NCI-H1105 (cell line): ENCODE measurements around the gene RALGPS2.
"Not testable (repeated sequence)": the region's sequence is repeated elsewhere in the genome, so short reads cannot be mapped to it uniquely, and the experiment has no call there.

Experiments used
- DNase-seq: peaks from one replicate; lab custom pipeline; 2025; lab: John Stamatoyannopoulos, UW

The RALGPS2 gene

DNA sequence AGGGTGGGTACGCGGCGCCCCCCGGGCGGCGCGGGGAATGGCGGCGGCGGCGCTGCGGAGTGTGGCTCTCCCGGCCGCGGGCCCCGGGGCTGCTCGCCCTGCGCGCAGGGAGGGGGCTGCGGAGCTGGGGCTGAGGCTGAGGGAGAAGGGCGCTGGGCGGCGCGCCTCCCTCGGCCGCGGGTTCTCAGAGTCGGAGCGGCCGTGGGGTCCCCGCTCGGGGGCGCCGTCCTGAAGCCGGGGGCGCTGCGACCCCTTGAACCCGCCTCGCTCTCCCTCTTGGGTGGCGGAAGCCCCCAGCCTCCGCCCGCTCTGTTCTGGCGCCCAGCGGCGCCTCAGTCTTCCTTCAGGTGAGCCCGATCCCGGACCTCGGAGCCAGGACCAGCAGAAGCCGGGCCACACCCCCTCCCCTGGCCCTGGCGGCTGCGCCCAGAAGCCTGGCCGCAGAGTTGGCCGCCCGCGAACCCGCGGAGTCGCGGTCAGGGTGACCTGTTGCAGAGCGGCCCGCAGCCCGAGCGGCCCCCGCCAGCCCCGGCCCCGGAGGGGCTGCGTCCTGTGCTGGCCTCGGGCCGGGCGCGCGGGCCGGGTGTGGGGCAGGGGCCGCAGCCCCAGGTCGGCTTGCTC, 532 bp downstream of the RALGPS2 start:
- DNase-seq = no peak

- DNase-seq = no peak
Observed at GRCh38 chr1:178726087-178726517, 1.1 kb downstream of the RALGPS2 start.

- DNase-seq = no peak
Observed at GRCh38 chr1:178726545-178726944, 1.5 kb downstream of the RALGPS2 start.

DNA sequence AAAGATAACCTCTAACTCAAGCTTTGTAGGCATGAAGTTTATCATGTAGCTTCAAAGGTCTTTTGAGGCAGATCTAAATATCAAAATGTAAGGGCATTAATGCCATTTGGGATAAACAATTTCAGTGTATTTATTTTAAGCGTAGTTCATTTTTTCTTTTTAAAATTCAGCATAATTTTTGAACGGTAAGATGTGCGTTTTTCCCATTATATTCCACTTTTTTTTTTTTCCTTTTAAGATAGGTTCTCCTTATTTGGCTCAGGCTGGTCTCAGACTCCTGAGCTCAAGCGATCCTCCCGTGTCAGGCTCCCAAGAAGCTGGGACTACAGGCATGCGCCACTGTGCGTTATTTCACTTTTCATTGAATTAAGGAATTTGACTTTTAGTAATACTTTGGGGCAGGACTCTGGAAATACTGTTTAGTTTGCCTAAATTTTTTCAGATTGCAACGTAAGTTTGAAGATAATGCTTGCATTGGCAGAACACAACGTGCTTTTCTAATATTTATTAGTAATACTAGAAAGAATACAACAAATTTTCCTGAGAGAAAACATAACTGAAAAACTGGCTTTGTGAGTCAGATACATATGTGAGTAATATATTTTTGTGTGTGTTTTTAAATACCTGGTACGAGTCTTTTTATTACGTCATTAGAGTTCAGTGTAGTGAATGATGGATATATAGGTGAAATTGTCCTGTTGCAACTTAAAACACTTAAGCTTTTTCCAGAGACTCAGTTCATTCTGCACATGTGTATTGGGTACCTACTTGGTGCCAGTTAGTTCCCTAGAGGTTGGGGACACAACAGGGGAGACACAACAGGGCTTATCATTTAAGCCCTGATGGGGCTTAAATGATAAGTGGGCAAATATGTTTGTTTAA, 2.2 kb downstream of the RALGPS2 start:
- DNase-seq = no peak

DNA sequence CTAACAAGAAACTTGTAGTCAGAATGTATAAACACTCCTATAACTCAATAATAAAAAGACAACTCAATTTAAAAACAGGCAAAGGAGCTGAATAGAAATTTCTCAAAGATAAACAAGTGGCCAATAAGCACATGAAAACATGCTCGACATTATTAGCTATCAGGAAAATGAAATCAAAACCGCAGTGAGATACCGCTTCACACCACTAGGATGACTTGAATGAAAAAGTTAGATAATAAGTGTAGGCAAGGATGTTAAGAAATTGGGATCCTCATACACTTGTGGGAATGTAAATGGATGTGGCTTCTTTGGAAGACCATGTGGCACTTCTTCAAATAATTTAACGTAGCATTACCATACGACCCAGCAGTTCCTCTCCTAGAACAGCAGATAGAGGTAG, 8.9 kb downstream of the RALGPS2 start:
- DNase-seq = no peak

DNA sequence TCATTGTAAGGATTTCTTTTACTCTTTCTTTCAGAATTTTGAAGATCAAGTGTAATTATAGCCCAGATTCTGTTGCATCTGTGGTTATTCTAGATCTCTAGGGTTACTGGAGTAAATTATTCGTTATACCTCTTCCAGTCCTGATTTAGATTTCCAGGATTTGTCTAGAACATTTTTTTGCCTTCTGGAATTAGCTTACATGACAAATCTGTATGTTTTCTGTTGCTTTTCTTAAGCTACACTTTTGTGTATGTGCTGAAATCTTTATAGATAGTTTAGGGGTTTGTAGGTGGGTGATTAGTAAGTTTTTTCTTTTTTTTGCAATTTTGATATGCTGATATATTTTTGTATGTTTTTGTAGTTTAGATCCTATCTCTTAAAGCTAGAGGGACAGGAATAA, 13.7 kb downstream of the RALGPS2 start:
- DNase-seq = no peak

- DNase-seq = no peak
Observed at GRCh38 chr1:178739285-178740045, 14.4 kb downstream of the RALGPS2 start.

DNA sequence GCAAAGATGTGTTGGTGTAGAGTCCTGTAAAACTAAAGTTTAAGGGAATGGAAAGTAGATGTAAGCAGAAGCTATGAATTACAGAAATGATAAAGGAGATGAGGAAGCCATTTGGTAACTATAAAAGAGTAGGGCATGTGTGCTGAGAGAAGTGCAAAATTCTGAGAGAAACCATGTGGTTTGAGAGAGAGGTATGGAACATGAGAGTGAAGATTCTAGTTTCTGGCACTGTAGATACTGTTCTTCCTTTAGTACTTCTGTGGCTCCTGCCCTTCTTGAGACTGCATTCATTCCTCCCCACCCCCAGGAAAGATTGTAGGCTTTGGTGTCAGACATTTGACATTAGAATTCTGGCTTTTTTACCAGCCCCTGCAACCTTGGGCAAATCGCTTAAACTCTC, 15.4 kb downstream of the RALGPS2 start:
- no peak for DNase-seq

DNA sequence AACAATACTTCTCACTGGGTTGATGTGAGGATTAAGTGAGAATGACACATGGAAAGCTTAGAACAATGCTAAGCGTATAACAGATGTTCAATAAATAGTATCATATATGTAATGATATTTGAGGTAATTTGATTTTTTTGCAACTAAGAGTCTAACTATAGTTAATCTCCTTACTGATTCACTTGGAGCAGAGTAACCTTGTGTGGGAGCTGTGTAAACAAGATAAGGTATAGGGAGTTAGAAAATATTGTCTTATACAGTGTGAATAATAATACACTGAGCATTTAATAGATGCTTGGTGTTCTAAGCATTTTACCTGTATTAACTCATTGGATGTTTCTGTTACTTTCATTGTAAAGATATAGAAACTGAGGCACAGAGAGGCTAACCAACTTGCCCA, 15.9 kb downstream of the RALGPS2 start:
- no peak for DNase-seq

GRCh38 chr1:178743801-178744200, 18.8 kb downstream of the RALGPS2 start:
- DNase-seq = no peak

- DNase-seq = no peak
Observed at GRCh38 chr1:178745260-178745659, 20.2 kb downstream of the RALGPS2 start.

DNA sequence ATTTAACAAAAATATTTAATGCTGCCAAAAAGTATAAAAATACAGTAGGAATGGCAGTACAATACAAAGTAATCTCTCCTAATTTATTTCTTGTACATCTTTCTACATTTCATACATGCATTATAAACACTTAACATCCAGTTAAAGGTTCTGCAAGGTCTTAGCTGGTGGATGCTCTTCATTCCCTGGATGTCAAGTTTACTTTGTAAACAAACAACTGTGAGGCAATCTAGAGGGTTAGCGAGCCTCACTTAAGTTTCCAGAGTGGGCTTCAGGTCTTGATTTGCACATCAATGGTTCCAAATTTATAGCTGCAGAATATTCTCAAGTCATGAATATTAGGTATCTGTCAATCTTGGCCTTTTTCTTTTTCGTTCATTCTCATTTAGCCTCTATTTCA, 21.3 kb downstream of the RALGPS2 start:
- no peak for DNase-seq

DNA sequence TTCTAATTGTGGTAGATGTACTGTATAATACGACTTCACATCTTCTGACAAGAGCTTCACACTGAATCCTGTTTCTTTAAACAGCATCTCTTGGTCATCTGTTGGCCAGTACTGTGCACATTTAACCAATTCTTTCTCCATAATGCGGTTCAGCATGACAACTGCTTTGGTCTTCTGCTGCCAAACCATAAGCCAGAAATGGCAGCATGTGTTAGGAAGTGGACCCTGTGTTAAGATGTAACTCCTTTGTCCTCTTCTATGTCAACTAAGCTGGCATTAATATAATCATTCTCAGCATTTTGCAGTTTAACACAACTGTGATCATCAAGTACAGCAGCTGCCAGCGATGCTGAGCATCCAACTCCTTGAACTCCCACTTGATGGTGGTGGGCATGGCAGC, 22.3 kb downstream of the RALGPS2 start:
- DNase-seq = not testable (repeated sequence)

- DNase-seq = no peak
Observed at GRCh38 chr1:178749581-178750166, 24.6 kb downstream of the RALGPS2 start.

GRCh38 chr1:178751046-178751445, 26.0 kb downstream of the RALGPS2 start:
- no peak for DNase-seq

DNA sequence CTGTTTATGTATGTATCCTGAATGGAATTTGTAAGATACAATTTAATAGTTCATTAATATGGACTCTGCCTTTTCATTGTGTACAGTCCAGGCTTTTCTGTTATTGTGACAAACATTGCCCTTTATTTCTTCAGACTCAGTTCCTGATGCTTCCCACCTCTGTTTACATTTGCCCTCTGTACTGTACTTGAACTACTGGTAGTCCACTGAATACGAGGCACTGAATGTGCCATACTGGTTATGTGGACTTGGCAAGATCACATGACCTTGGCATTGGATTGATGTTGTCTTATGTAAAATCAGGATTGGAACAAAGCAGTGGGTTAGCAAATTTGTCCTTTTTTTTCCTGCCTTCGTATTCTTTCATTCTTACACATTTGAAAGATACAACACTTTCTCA, 27.8 kb downstream of the RALGPS2 start:
- DNase-seq = no peak

DNA sequence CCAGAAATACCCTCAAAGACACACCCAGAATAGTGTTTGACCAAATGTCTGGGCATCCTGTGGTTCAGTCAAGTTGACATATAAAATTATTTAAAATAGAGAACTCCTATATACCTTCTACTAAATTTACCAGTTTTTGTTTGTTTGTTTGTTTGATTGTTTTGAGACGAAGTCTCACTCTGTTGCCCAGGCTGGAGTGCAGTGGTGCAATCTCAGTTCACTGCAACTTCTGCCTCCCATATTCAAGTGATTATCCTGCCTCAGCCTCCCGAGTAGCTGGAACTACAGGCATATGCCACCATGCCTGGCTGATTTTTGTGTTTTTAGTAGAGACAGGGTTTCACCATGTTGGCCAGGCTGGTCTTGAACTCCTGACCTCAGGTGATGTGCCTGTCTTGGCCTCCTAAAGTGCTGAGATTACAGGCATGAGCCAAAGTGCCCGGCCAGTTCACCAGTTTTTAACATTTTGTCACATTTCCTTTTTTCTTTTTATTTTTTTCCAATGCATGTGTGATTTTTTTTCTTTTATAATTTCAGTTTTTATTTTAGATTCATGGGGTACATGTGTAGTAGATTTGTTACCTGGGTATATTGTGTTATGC, 29.7 kb downstream of the RALGPS2 start:
- DNase-seq = not testable (repeated sequence)

DNA sequence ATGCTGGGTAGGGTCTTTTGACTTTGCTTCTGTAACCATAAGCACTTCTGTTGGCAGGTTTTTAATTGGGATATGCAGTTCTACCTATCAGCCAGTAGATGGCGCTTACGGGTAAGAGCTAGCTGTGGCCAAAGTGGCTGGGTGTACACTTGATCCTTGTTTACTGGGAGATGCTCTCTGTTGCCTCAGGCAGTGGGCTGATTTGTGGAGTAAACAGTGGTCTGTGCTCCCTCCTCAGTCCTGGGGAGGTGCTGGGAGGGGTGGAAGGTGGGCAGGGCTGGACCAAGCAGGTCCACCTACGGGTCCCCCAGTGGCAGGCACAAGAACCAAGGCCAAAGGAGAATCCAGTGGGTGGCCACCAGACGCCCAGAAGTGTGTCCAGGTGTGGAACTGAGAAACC, 43.4 kb downstream of the RALGPS2 start:
- DNase-seq = peak; percentile 4

DNA sequence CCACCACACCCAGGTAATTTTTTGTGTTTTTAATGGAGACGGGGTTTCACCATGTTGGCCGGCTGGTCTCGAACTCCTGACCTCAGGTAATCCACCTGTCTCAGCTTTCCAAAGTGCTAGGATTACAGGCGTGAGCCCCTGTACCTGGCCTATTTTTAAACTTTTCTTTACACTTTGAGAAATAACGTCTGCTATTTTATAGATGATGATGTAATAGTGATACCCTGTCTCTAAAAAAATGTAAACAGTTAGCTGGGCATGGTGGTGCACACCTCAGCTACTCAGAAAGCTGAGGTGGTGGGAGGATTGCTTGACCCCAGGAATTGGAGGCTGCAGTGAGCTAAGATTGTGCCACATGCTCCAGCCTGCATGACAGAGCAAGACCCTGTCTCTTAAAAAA, 47.9 kb downstream of the RALGPS2 start:
- DNase-seq = no peak

GRCh38 chr1:178774263-178774662, 49.2 kb downstream of the RALGPS2 start:
- DNase-seq = peak; percentile 7

GRCh38 chr1:178776553-178776952, 51.5 kb downstream of the RALGPS2 start:
- DNase-seq = no peak
